Chondrocyte (in vitro differentiated cells): Measurements from ENCODE around the gene PDCD2L. TPM values are rescaled to one million over a fixed set of nuclear protein-coding genes. Genes with fewer than 3 reads are reported as not detected.
"Not testable (repeated sequence)": the region's sequence is repeated elsewhere in the genome, so short reads cannot be mapped to it uniquely, and the experiment has no call there.

Experiments used
- DNase-seq: peaks from one replicate; pipeline ENCODE4 v3.0.0; 2021; ENCODE audit warnings: mixed read lengths, low spot score
- H3K27ac Mint-ChIP-seq: one replicate; pipeline ENCODE4 v1.8.0; 2021; ENCODE audit warnings: mild to moderate bottlenecking, moderate library complexity, mixed read lengths; ENCODE audit not compliant: unreplicated experiment
- H3K27me3 Mint-ChIP-seq: 2 replicates; pipeline ENCODE4 v1.8.0; 2021; ENCODE audit warnings: low read depth, mixed read lengths
- H3K36me3 Mint-ChIP-seq: 2 replicates; pipeline ENCODE4 v1.8.0; 2021; ENCODE audit warnings: low read depth, mixed read lengths
- H3K4me1 Mint-ChIP-seq: 2 replicates; pipeline ENCODE4 v1.8.0; 2021; ENCODE audit warnings: low read depth, mild to moderate bottlenecking, mixed read lengths
- H3K4me3 Mint-ChIP-seq: one replicate; pipeline ENCODE4 v1.8.0; 2021; ENCODE audit warnings: mild to moderate bottlenecking, moderate library complexity, mixed read lengths; ENCODE audit not compliant: unreplicated experiment
- H3K9me3 Mint-ChIP-seq: 2 replicates; pipeline ENCODE4 v1.8.0; 2021; ENCODE audit warnings: low read depth, mixed read lengths
- total RNA-seq: library from RNA; stranded (reverse); gene quantifications from 3 replicates; pipeline ENCODE4 v1.2.1, GENCODE V29; 2021
- TF ChIP-seq, protein P1 (sequence below): fragments of 200-600 bp; sonication (generic); IDR thresholded peaks from 2 replicates; pipeline ENCODE4 v1.5.0; 2021; ENCODE audit warnings: antibody characterized with exemption, mild to moderate bottlenecking, moderate library complexity

Gene PDCD2L
- total RNA-seq, 1 donor from 2014 or later: 8.6 TPM

DNA sequence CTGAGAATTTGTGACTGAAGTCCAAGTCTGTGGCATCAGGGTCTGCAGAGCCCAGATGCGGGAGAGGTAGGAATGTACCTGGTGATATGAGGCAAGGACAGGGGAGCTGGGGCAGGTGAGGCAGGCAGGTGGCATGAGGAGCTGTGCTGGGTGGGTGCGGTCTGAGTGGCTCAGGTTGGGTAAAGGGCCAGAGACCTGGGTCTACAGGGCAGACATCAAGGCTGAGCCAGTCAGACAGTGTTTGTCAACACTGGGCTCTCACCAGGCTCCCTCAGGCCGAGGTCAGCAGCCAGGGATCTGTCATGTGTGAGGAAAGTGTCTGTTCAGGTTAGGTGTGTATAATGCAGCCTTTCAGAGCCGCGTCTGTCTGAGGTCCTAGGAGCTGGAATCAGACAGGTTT, 20.6 kb upstream of the PDCD2L start:
- TF ChIP-seq, protein P1, sequence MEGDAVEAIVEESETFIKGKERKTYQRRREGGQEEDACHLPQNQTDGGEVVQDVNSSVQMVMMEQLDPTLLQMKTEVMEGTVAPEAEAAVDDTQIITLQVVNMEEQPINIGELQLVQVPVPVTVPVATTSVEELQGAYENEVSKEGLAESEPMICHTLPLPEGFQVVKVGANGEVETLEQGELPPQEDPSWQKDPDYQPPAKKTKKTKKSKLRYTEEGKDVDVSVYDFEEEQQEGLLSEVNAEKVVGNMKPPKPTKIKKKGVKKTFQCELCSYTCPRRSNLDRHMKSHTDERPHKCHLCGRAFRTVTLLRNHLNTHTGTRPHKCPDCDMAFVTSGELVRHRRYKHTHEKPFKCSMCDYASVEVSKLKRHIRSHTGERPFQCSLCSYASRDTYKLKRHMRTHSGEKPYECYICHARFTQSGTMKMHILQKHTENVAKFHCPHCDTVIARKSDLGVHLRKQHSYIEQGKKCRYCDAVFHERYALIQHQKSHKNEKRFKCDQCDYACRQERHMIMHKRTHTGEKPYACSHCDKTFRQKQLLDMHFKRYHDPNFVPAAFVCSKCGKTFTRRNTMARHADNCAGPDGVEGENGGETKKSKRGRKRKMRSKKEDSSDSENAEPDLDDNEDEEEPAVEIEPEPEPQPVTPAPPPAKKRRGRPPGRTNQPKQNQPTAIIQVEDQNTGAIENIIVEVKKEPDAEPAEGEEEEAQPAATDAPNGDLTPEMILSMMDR: no peak

DNA sequence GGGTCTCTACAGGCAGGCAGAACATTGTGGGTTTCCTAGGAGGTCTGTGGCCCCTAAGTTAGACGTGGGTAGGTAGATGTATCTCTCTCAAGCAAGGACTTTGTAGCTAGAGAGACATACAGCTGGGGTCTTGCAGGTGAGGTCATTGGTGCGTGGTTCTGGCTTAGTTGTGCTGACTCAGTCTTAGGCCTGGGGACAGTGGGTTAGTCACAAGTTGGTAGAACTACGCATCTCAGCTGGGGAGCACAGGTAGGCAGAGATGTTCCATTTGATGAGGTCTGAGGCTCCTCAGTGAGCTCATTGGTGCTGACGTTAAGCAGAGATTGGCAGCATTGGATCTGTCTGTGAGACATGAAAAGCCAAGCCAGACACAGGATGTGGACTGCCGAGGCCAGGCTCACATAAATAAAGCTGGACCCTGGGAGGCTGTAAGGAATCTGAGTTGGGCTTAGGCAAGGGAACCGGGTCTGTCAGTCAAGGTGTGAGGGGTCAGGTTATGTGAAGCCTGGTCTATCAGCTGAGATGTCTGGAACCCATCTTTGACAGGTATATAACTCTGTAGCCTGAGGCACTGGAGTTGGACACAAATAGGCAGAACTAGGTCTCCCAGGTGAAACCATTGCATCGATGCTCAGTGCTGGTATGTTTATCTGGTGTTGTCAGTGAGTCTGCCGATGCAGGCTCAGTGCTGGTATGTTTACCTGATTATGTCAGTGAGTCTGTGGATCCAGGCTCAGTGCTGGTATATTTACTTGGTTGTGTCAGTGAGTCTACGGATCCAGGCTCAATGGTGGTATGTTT, 17.4 kb upstream of the PDCD2L start:
- Mint-ChIP-seq H3K27ac (no peak overlapping the region), H3K4me3 (no peak overlapping the region), H3K4me1 (no peaks in the 10 kb centered on the region), H3K27me3 (no peaks in the 10 kb centered on the region), H3K9me3 (no peaks in the 10 kb centered on the region), H3K36me3 (peaks cover 51% of the 10 kb centered on the region)
- TF ChIP-seq, protein P1: no peak
- DNase-seq: no peak

More for the DNA sequence above, 20.6 kb upstream of the PDCD2L start:
- H3K9me3 Mint-ChIP-seq: no peaks in the 10 kb centered on the region
- no peak for DNase-seq
- H3K27ac Mint-ChIP-seq: peak overlapping the region; percentile 38
- H3K4me3 Mint-ChIP-seq: no peak overlapping the region
- no peaks in the 10 kb centered on the region for H3K4me1 Mint-ChIP-seq
- no peaks in the 10 kb centered on the region for H3K27me3 Mint-ChIP-seq
- H3K36me3 Mint-ChIP-seq: peaks cover 58% of the 10 kb centered on the region

DNA sequence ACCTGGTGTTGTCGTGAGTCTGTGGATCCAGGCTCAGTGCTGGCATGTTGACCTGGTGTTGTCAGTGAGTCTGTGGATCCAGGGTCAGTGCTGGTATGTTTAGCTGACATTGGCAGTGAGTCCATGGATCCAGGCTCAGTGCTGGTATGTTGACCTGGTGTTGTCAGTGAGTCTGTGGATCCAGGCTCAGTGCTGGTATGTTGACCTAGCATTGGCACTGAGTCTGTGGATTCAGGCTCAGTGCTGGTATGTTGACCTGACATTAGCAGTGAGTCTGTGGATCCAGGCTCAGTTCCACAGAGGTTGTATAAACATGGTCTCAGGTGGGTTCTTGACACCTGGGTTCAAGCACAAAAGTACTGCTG, 16.8 kb upstream of the PDCD2L start:
- H3K4me3 Mint-ChIP-seq: no peak overlapping the region
- H3K27me3 Mint-ChIP-seq: no peaks in the 10 kb centered on the region
- no peak for DNase-seq
- H3K4me1 Mint-ChIP-seq: no peaks in the 10 kb centered on the region
- H3K9me3 Mint-ChIP-seq: no peaks in the 10 kb centered on the region
- TF ChIP-seq, protein P1: no peak
- H3K27ac Mint-ChIP-seq: no peak overlapping the region
- H3K36me3 Mint-ChIP-seq: peaks cover 50% of the 10 kb centered on the region

DNA sequence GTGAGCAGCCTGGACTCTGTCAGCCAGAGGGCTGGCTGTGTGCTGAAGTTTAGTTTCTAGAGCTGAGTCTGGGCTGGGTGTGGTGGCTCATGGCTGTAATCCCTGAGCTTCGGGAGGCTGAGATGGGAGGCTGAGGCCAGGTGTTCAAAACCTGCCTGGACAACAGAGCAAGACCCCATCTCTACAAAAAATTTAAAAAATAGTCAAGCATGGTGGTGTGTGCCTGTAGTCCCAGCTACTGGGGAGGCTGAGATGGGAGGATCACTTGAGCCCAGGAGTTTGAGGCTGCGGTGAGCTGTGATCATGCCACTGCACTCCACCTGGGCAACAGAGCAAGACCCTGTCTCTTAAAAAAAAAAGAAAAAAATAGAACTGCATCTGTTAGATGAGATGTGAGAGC, 15.5 kb upstream of the PDCD2L start:
- H3K27me3 Mint-ChIP-seq, DNase-seq, H3K9me3 Mint-ChIP-seq, H3K4me1 Mint-ChIP-seq, H3K4me3 Mint-ChIP-seq, H3K27ac Mint-ChIP-seq: not testable (repeated sequence)
- H3K36me3 Mint-ChIP-seq: peaks cover 37% of the 10 kb centered on the region

- TF ChIP-seq, protein P1: no peak
- Mint-ChIP-seq H3K9me3 (no peaks in the 10 kb centered on the region), H3K27me3 (no peaks in the 10 kb centered on the region), H3K4me1 (no peaks in the 10 kb centered on the region), H3K4me3 (no peak overlapping the region), H3K27ac (no peak overlapping the region), H3K36me3 (peaks cover 19% of the 10 kb centered on the region)
- DNase-seq: no peak
Measured at GRCh38 chr19:34391813-34392212, 12.4 kb upstream of the PDCD2L start.

DNA sequence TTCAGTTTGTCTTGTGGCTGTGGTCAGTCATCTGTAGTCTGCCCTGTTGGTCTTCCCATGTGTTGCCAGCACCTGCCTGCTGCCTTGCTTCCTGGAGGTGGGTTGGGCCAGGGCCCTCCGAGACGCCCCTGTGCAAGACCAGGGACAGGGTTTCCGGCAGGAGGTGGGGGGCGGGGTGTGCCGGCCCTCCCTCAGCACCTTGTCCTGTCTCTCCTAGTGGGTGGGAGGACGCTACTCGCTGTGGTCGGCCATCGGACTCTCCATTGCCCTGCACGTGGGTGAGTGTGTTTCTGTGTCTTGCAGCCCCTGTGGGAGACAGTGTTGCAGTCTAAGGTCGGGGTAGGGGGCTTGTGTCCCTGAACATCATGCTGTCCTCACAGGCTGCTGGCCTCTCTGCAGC, 11.2 kb upstream of the PDCD2L start:
- no peaks in the 10 kb centered on the region for H3K27me3 Mint-ChIP-seq
- H3K27ac Mint-ChIP-seq: no peak overlapping the region
- no peaks in the 10 kb centered on the region for H3K4me1 Mint-ChIP-seq
- TF ChIP-seq, protein P1: no peak
- DNase-seq: no peak
- H3K9me3 Mint-ChIP-seq: no peaks in the 10 kb centered on the region
- no peak overlapping the region for H3K4me3 Mint-ChIP-seq
- peaks cover 18% of the 10 kb centered on the region for H3K36me3 Mint-ChIP-seq
